Caco-2 (cell line): Measurements from ENCODE around the gene UGT1A5. TPM values are rescaled to one million over a fixed set of nuclear protein-coding genes. Genes with fewer than 3 reads are reported as not detected.
"Not testable (repeated sequence)": the region's sequence is repeated elsewhere in the genome, so short reads cannot be mapped to it uniquely, and the experiment has no call there.

Experiments used
- BruUV-seq: library from RNA; stranded (reverse); fragments of 400-500 nt; replicated peaks from 2 replicates; lab custom pipeline; 2021; lab: Mats Ljungman, UMichigan
- CTCF ChIA-PET: fragments of 300-600 bp; sonication (Branson Sonifier 250); formaldehyde crosslinking; loops from one replicate; lab custom pipeline; 2022; ENCODE audit warnings: antibody characterized with exemption; lab: Charles Lee
- POLR2A ChIA-PET: fragments of 300-600 bp; sonication (Branson Sonifier 250); formaldehyde crosslinking; loops from one replicate; lab custom pipeline; 2022; ENCODE audit warnings: antibody characterized with exemption; lab: Charles Lee
- DNase-seq, 2 experiments: peaks; one replicate each; pipeline versions ENCODE4 v3.0.0 to v3.0.0-alpha.2; 2020 to 2022
- H3K27me3 ChIP-seq: replicated peaks from 2 replicates; pipeline ENCODE4 v1.6.0; 2011; ENCODE audit warnings: low read length; ENCODE audit not compliant: control insufficient read depth, insufficient read depth
- H3K36me3 ChIP-seq: 2 replicates; pipeline ENCODE4 v1.5.1; 2011; ENCODE audit warnings: low read length; ENCODE audit not compliant: control insufficient read depth, insufficient read depth
- H3K4me1 ChIP-seq: fragments of 250-450 bp; sonication (Bioruptor Pico); 2 replicates; pipeline ENCODE4 v1.5.1; 2020; ENCODE audit warnings: mild to moderate bottlenecking
- H3K4me3 ChIP-seq: 2 replicates; pipeline ENCODE4 v1.5.1; 2011; ENCODE audit warnings: low read depth, mild to moderate bottlenecking, control low read depth, low read length
- H3K9me3 ChIP-seq: fragments of 250-450 bp; sonication (Bioruptor Pico); 2 replicates; pipeline ENCODE4 v1.5.1; 2020; ENCODE audit warnings: mild to moderate bottlenecking, moderate library complexity
- H3K27ac Mint-ChIP-seq: one replicate; pipeline ENCODE4 v1.8.0; 2022; ENCODE audit warnings: mixed read lengths; ENCODE audit not compliant: unreplicated experiment
- H3K27me3 Mint-ChIP-seq: one replicate; pipeline ENCODE4 v1.8.0; 2022; ENCODE audit warnings: mixed read lengths; ENCODE audit not compliant: insufficient read depth, unreplicated experiment
- H3K36me3 Mint-ChIP-seq: one replicate; pipeline ENCODE4 v1.8.0; 2022; ENCODE audit warnings: mild to moderate bottlenecking, mixed read lengths; ENCODE audit not compliant: insufficient read depth, unreplicated experiment
- H3K4me1 Mint-ChIP-seq: one replicate; pipeline ENCODE4 v1.8.0; 2022; ENCODE audit warnings: low read depth, mixed read lengths; ENCODE audit not compliant: unreplicated experiment
- H3K4me3 Mint-ChIP-seq: one replicate; pipeline ENCODE4 v1.8.0; 2022; ENCODE audit warnings: mild to moderate bottlenecking, moderate library complexity, mixed read lengths; ENCODE audit not compliant: unreplicated experiment
- H3K9me3 Mint-ChIP-seq: one replicate; pipeline ENCODE4 v1.8.0; 2022; ENCODE audit warnings: mixed read lengths; ENCODE audit not compliant: unreplicated experiment
- intact Hi-C: fragments of 100-400 bp; cut with micrococcal nuclease; formaldehyde crosslinking; loops from one replicate; pipeline ENCODE4 v1.10.0; 2022; ENCODE audit not compliant: unreplicated experiment
- total RNA-seq: library from RNA; stranded (reverse); gene quantifications from 2 replicates; pipeline ENCODE4 v1.2.3, GENCODE V29; 2022
- TF ChIP-seq, protein P1 (sequence below), 2 experiments: fragments of 200-600 bp in 1 of 2; IDR thresholded peaks; 1 replicate in 1 of 2; 2 replicates in 1 of 2; pipeline versions ENCODE4 v1.5.1 to v1.8.0; 2011 to 2022; ENCODE audit warnings: antibody characterized with exemption in 1 of 2, control low read depth in 1 of 2, inconsistent platforms in 1 of 2, low read depth in 1 of 2, low read length in 1 of 2, mild to moderate bottlenecking in 1 of 2, moderate library complexity in 1 of 2; ENCODE audit not compliant: insufficient read depth in 1 of 2, severe bottlenecking in 1 of 2, unreplicated experiment in 1 of 2

Gene UGT1A5
- total RNA-seq, 1 experiment from 2014 or later = 1.2 TPM

DNA sequence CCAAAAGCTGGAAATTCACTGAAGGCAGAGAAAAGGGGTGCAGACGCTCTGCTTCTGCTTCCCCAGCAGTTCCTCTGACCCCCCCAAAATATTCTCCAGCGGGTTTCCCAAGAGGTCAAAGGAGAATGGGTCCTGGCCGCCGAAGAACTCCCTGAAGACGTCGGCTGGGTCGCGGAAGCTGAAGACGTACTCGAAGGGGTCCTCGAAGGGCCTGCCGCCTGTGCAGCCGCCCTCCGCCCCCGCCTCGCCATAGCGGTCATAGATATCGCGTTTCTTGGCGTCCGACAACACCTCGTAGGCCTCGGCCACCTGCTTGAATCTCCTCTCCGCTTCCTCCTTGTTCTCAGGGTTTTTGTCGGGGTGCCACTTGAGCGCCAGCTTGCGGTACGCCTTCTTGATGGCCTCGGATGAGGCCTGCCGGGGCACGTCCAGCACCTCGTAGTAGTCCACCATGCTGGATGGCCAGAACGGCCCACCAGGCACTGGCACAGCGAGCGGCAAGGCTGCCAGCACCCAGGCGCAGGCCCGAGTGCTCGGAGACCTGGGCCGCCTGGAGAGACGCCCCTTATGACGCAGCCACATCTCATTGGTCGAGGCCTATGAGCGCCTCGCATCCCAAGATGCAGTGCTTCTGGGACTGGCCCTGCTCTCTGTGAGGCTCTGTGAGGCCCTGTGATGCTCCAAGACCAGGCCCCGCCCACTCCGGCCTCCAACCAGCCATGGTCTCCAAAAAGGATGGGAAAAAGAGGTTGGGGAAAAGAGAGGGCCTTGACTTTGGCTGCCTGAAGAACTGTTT is 31.0 kb downstream of the UGT1A5 start:
- TF ChIP-seq, protein P1, sequence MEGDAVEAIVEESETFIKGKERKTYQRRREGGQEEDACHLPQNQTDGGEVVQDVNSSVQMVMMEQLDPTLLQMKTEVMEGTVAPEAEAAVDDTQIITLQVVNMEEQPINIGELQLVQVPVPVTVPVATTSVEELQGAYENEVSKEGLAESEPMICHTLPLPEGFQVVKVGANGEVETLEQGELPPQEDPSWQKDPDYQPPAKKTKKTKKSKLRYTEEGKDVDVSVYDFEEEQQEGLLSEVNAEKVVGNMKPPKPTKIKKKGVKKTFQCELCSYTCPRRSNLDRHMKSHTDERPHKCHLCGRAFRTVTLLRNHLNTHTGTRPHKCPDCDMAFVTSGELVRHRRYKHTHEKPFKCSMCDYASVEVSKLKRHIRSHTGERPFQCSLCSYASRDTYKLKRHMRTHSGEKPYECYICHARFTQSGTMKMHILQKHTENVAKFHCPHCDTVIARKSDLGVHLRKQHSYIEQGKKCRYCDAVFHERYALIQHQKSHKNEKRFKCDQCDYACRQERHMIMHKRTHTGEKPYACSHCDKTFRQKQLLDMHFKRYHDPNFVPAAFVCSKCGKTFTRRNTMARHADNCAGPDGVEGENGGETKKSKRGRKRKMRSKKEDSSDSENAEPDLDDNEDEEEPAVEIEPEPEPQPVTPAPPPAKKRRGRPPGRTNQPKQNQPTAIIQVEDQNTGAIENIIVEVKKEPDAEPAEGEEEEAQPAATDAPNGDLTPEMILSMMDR (IDR thresholded peaks at IDR 0.05; ENCODE audit: insufficient read depth in 1 of 2, low read depth in 1 of 2, low read length in 1 of 2, severe bottlenecking in 1 of 2, unreplicated experiment in 1 of 2) = no peak
- no peaks in the 10 kb centered on the region for H3K9me3 ChIP-seq
- no peaks in the 10 kb centered on the region for H3K27me3 ChIP-seq
- H3K27ac Mint-ChIP-seq = no peak overlapping the region
- H3K4me3 ChIP-seq = no peak overlapping the region
- intact Hi-C loops = no loop called here
- POLR2A ChIA-PET = no interaction called here
- DNase-seq = no peak
- H3K36me3 ChIP-seq = no peaks in the 10 kb centered on the region
- peaks cover 9% of the 10 kb centered on the region for H3K4me1 ChIP-seq
- H3K4me3 Mint-ChIP-seq = no peak overlapping the region
- peaks cover 13% of the 10 kb centered on the region for H3K4me1 Mint-ChIP-seq
- peaks cover 19% of the 10 kb centered on the region for H3K36me3 Mint-ChIP-seq
- H3K27me3 Mint-ChIP-seq = no peaks in the 10 kb centered on the region
- CTCF ChIA-PET = no interaction called here
- BruUV-seq = no TSS peak
- peaks cover 17% of the 10 kb centered on the region for H3K9me3 Mint-ChIP-seq

DNA sequence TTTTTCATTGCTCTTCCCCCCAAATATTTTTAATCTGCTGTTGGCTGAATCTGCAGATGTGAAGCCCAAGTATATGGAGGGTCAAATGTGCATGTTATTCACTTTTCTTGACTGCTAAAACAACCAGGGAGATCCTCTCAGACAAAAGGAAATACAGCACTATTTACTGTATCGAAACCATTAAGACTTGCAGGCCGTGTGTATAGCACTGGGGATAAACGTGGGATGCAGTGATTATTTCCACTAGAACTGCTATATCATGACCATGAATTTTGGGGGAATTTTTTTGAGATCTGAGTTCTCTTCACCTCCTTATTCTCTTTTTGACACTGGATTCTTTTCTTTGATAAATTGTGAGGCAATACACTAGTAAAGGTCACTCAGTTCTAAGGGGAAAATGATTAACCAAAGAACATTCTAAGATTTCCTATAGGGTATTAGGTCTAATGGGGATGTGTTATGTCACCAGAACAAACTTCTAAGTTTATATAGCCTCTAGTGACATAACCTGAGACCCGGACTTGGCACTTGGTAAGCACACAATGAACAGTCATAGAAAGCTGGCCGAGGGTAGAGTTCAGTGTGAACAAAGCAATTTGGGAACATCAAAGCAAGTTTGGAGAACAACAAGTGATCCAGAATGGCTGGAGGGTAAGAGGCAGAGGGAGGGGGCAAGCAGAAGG is 32.5 kb downstream of the UGT1A5 start:
- no peak for DNase-seq

DNA sequence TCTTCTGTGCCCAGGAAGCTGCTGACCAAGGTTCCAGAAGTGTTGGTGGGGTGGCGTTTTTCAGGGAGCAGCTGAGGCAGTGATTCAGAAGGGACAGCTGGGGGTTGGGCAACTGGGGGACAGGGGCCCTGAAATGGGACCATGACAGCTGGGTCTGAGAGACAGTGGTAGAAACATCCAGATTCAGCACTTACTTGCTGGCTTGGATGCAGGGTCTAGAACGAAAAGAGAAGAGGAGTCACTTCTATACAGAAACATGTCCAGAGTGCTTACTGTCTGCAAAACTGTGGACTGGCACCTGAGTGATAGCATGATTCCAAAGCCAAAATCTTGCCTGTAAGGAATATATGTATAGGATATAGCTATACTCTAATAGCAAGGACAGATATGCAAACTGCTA is 33.1 kb downstream of the UGT1A5 start:
- DNase-seq, H3K27me3 ChIP-seq, H3K4me1 ChIP-seq, H3K27ac Mint-ChIP-seq, intact Hi-C loops, H3K9me3 ChIP-seq, H3K36me3 ChIP-seq, H3K4me3 Mint-ChIP-seq, H3K27me3 Mint-ChIP-seq, BruUV-seq, CTCF ChIA-PET, H3K4me3 ChIP-seq, POLR2A ChIA-PET: not testable (repeated sequence)
- peaks cover 32% of the 10 kb centered on the region for H3K9me3 Mint-ChIP-seq
- peaks cover 12% of the 10 kb centered on the region for H3K4me1 Mint-ChIP-seq
- peaks cover 12% of the 10 kb centered on the region for H3K36me3 Mint-ChIP-seq

More for the DNA sequence above, 32.5 kb downstream of the UGT1A5 start:
- Mint-ChIP-seq H3K4me3 (no peak overlapping the region), H3K36me3 (peaks cover 15% of the 10 kb centered on the region), H3K9me3 (peaks cover 29% of the 10 kb centered on the region), H3K4me1 (peaks cover 12% of the 10 kb centered on the region), H3K27ac (no peak overlapping the region), H3K27me3 (no peaks in the 10 kb centered on the region)
- no peaks in the 10 kb centered on the region for H3K9me3 ChIP-seq
- H3K27me3 ChIP-seq = no peaks in the 10 kb centered on the region
- intact Hi-C loops = no loop called here
- peaks cover 9% of the 10 kb centered on the region for H3K4me1 ChIP-seq
- no TSS peak for BruUV-seq
- ChIA-PET POLR2A (no interaction called here), CTCF (no interaction called here)
- TF ChIP-seq, protein P1 (IDR thresholded peaks at IDR 0.05; ENCODE audit: insufficient read depth in 1 of 2, low read depth in 1 of 2, low read length in 1 of 2, severe bottlenecking in 1 of 2, unreplicated experiment in 1 of 2) = no peak
- H3K36me3 ChIP-seq = no peaks in the 10 kb centered on the region
- no peak overlapping the region for H3K4me3 ChIP-seq
